Prostate gland (tissue), 2 donors: Measurements from ENCODE around the gene ARRDC5.

Source experiments
- POLR2A ChIP-seq: fragments of 450-650 bp; IDR thresholded peaks from one replicate; pipeline ENCODE4 v1.6.1; 2016; ENCODE audit warnings: antibody characterized with exemption, mild to moderate bottlenecking
- POLR2AphosphoS5 ChIP-seq: sonication (generic); formaldehyde crosslinking; IDR thresholded peaks from one replicate; pipeline ENCODE4 v1.6.1; 2017; ENCODE audit warnings: antibody characterized with exemption
- TF ChIP-seq, protein P1 (sequence below), 4 experiments: fragments of 200-600 bp in 2 of 4; fragments of 450-650 bp in 2 of 4; sonication (generic) in 2 of 4; IDR thresholded peaks; 1 replicate in 3 of 4; 2 replicates in 1 of 4; pipeline ENCODE4 v1.5.1; 2016 to 2019; ENCODE audit warnings: antibody characterized with exemption in 4 of 4, mild to moderate bottlenecking in 2 of 4, moderate library complexity in 2 of 4

DNA sequence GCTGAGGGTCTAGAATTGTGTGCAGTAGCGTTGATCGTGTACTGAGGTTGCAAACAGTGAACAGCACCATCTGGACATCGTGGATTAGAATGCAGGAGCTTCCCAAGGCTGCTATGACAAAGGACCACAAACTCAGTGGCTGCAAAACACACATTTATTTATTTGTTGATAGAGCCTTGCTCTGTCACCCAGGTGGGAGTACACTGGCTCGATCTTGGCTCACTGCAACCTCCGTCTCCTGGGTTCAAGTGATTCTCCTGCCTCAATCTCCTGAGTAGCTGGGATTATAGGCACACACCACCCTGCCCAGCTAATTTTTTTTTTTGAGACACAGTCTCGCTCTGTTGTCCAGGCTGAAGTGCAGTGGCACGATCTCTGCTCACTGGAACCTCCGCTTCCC, 4.3 kb upstream of the ARRDC5 start:
- TF ChIP-seq, protein P1, sequence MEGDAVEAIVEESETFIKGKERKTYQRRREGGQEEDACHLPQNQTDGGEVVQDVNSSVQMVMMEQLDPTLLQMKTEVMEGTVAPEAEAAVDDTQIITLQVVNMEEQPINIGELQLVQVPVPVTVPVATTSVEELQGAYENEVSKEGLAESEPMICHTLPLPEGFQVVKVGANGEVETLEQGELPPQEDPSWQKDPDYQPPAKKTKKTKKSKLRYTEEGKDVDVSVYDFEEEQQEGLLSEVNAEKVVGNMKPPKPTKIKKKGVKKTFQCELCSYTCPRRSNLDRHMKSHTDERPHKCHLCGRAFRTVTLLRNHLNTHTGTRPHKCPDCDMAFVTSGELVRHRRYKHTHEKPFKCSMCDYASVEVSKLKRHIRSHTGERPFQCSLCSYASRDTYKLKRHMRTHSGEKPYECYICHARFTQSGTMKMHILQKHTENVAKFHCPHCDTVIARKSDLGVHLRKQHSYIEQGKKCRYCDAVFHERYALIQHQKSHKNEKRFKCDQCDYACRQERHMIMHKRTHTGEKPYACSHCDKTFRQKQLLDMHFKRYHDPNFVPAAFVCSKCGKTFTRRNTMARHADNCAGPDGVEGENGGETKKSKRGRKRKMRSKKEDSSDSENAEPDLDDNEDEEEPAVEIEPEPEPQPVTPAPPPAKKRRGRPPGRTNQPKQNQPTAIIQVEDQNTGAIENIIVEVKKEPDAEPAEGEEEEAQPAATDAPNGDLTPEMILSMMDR (IDR thresholded peaks at IDR 0.05) = no peak
- TF ChIP-seq POLR2A (no peak), POLR2AphosphoS5 (no peak)
